Measurements from ENCODE around the gene HORMAD2. TPM values are rescaled to one million over a fixed set of nuclear protein-coding genes. Genes with fewer than 3 reads are reported as not detected.

Gene HORMAD2
- total and polyA plus RNA-seq, 9 of the 15 experiments (the other 6 are each of a cell fraction or from before 2014, with no cell fraction given), result not detected

GRCh38 chr22:30195245-30196140 is 115.2 kb downstream of the HORMAD2 start (continued):
- TF ChIP-seq IFI16 (CRISPR knock-in tag; IDR thresholded peaks at IDR 0.05) (no peak), CEBPG (CRISPR knock-in tag; IDR thresholded peaks at IDR 0.05) (no peak), CEBPG (tag; conservative IDR thresholded peaks at IDR 0.05 in 1 of 2, IDR thresholded peaks at IDR 0.05 in 1 of 2) (peak in 1 of 2 experiments; percentile 9; a peak in 1 of 4 replicates), CBFA2T3 (IDR thresholded peaks at IDR 0.05) (peak; percentile 38; the same call in 1 of the 2 replicates), JUND (IDR thresholded peaks at IDR 0.05; ENCODE audit: borderline replicate concordance, low read depth, low read length) (peak; percentile 14; the same call in 1 of the 2 replicates), JUND (tag; IDR thresholded peaks at IDR 0.05; ENCODE audit: borderline replicate concordance, low read depth, low read length) (peak; percentile 19; the same call in 2 of the 3 replicates), RCOR1 (IDR thresholded peaks at IDR 0.05; ENCODE audit: borderline replicate concordance in 1 of 2, low read depth in 2 of 2, low read length in 2 of 2) (peak in 1 of 2 experiments; percentile 61; a peak in 1 of 4 replicates), NRF1 (conservative IDR thresholded peaks at IDR 0.05 in 1 of 2, IDR thresholded peaks at IDR 0.05 in 1 of 2) (no peak), ZNF589 (CRISPR knock-in tag; IDR thresholded peaks at IDR 0.05; ENCODE audit: low read depth) (0 out of 2 replicates have a peak, but pooled peaks have one; percentile 12), KDM1A (IDR thresholded peaks at IDR 0.05) (peak; percentile 33 to 37; a peak in 1 of 4 replicates), MLX (CRISPR knock-in tag; conservative IDR thresholded peaks at IDR 0.05) (no peak), VEZF1 (CRISPR knock-in tag; IDR thresholded peaks at IDR 0.05) (0 out of 2 replicates have a peak, but pooled peaks have one; percentile 3), ZBTB49 (CRISPR knock-in tag; IDR thresholded peaks at IDR 0.05; ENCODE audit: borderline replicate concordance) (no peak), CREBBP (IDR thresholded peaks at IDR 0.05; ENCODE audit: low read depth, low read length) (no peak)
- TF ChIP-seq, protein P1, sequence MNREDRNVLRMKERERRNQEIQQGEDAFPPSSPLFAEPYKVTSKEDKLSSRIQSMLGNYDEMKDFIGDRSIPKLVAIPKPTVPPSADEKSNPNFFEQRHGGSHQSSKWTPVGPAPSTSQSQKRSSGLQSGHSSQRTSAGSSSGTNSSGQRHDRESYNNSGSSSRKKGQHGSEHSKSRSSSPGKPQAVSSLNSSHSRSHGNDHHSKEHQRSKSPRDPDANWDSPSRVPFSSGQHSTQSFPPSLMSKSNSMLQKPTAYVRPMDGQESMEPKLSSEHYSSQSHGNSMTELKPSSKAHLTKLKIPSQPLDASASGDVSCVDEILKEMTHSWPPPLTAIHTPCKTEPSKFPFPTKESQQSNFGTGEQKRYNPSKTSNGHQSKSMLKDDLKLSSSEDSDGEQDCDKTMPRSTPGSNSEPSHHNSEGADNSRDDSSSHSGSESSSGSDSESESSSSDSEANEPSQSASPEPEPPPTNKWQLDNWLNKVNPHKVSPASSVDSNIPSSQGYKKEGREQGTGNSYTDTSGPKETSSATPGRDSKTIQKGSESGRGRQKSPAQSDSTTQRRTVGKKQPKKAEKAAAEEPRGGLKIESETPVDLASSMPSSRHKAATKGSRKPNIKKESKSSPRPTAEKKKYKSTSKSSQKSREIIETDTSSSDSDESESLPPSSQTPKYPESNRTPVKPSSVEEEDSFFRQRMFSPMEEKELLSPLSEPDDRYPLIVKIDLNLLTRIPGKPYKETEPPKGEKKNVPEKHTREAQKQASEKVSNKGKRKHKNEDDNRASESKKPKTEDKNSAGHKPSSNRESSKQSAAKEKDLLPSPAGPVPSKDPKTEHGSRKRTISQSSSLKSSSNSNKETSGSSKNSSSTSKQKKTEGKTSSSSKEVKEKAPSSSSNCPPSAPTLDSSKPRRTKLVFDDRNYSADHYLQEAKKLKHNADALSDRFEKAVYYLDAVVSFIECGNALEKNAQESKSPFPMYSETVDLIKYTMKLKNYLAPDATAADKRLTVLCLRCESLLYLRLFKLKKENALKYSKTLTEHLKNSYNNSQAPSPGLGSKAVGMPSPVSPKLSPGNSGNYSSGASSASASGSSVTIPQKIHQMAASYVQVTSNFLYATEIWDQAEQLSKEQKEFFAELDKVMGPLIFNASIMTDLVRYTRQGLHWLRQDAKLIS (CRISPR knock-in tag; IDR thresholded peaks at IDR 0.05), result no peak
